ENCODE data around the gene NPTXR.

NPTXR gene

GRCh38 chr22:38843657-38844314 lies at the start of gene NPTXR:
NPTXR (minus strand) TSS chr22:38844028.
- H3K4me1 ChIP-seq (ENCODE audit: control insufficient read depth, insufficient read depth, low read length), result peaks cover 13% of the 10 kb centered on the region
- no peak within 1 kb of the TSS for H3K4me3 ChIP-seq (ENCODE audit: low read length)
- H3K36me3 ChIP-seq (ENCODE audit: control insufficient read depth, insufficient read depth, low read length), result no peaks in the 10 kb centered on the region
- H3K27me3 ChIP-seq (ENCODE audit: control insufficient read depth, insufficient read depth, low read length), result peaks cover 56% of the 10 kb centered on the region
- H3K9ac ChIP-seq (ENCODE audit: low read length), result no peak within 1 kb of the TSS
- H3K9me3 ChIP-seq (ENCODE audit: control insufficient read depth, low read length), result no peaks in the 10 kb centered on the region

- Histone ChIP-seq H3K4me1 (ENCODE audit: control insufficient read depth, insufficient read depth, low read length) (no peaks in the 10 kb centered on the region), H3K27me3 (ENCODE audit: control insufficient read depth, insufficient read depth, low read length) (peaks cover 4% of the 10 kb centered on the region), H3K9me3 (ENCODE audit: control insufficient read depth, low read length) (no peaks in the 10 kb centered on the region), H3K9ac (ENCODE audit: low read length) (no peak overlapping the region), H3K36me3 (ENCODE audit: control insufficient read depth, insufficient read depth, low read length) (no peaks in the 10 kb centered on the region), H3K4me3 (ENCODE audit: low read length) (no peak overlapping the region)
These were observed 47.4 kb upstream of the NPTXR start for GRCh38 chr22:38891256-38891655.

- Histone ChIP-seq H3K4me1 (ENCODE audit: control insufficient read depth, insufficient read depth, low read length) (no peaks in the 10 kb centered on the region), H3K9ac (ENCODE audit: low read length) (no peak overlapping the region), H3K9me3 (ENCODE audit: control insufficient read depth, low read length) (no peaks in the 10 kb centered on the region), H3K36me3 (ENCODE audit: control insufficient read depth, insufficient read depth, low read length) (no peaks in the 10 kb centered on the region), H3K4me3 (ENCODE audit: low read length) (no peak overlapping the region), H3K27me3 (ENCODE audit: control insufficient read depth, insufficient read depth, low read length) (peaks cover 4% of the 10 kb centered on the region)
These were observed 46.5 kb upstream of the NPTXR start for GRCh38 chr22:38890377-38890776.

GRCh38 chr22:38886333-38886732 lies 42.5 kb upstream of the NPTXR start:
- no peaks in the 10 kb centered on the region for H3K36me3 ChIP-seq (ENCODE audit: control insufficient read depth, insufficient read depth, low read length)
- H3K27me3 ChIP-seq (ENCODE audit: control insufficient read depth, insufficient read depth, low read length), result peaks cover 4% of the 10 kb centered on the region
- no peak overlapping the region for H3K9ac ChIP-seq (ENCODE audit: low read length)
- H3K4me3 ChIP-seq (ENCODE audit: low read length), result no peak overlapping the region
- H3K9me3 ChIP-seq (ENCODE audit: control insufficient read depth, low read length), result no peaks in the 10 kb centered on the region
- H3K4me1 ChIP-seq (ENCODE audit: control insufficient read depth, insufficient read depth, low read length), result peaks cover 7% of the 10 kb centered on the region

GRCh38 chr22:38882972-38883622 lies 39.3 kb upstream of the NPTXR start:
- no peaks in the 10 kb centered on the region for H3K9me3 ChIP-seq (ENCODE audit: control insufficient read depth, low read length)
- peaks cover 7% of the 10 kb centered on the region for H3K4me1 ChIP-seq (ENCODE audit: control insufficient read depth, insufficient read depth, low read length)
- no peak overlapping the region for H3K4me3 ChIP-seq (ENCODE audit: low read length)
- H3K27me3 ChIP-seq (ENCODE audit: control insufficient read depth, insufficient read depth, low read length), result peaks cover 4% of the 10 kb centered on the region
- H3K36me3 ChIP-seq (ENCODE audit: control insufficient read depth, insufficient read depth, low read length), result no peaks in the 10 kb centered on the region
- H3K9ac ChIP-seq (ENCODE audit: low read length), result no peak overlapping the region

- Histone ChIP-seq H3K4me1 (ENCODE audit: control insufficient read depth, insufficient read depth, low read length) (peaks cover 7% of the 10 kb centered on the region), H3K36me3 (ENCODE audit: control insufficient read depth, insufficient read depth, low read length) (no peaks in the 10 kb centered on the region), H3K9me3 (ENCODE audit: control insufficient read depth, low read length) (no peaks in the 10 kb centered on the region), H3K9ac (ENCODE audit: low read length) (no peak overlapping the region), H3K4me3 (ENCODE audit: low read length) (no peak overlapping the region), H3K27me3 (ENCODE audit: control insufficient read depth, insufficient read depth, low read length) (peaks cover 4% of the 10 kb centered on the region)
These were observed 38.4 kb upstream of the NPTXR start for GRCh38 chr22:38881997-38882879.

GRCh38 chr22:38881464-38881871 lies 37.6 kb upstream of the NPTXR start:
- no peaks in the 10 kb centered on the region for H3K36me3 ChIP-seq (ENCODE audit: control insufficient read depth, insufficient read depth, low read length)
- no peak overlapping the region for H3K9ac ChIP-seq (ENCODE audit: low read length)
- H3K4me3 ChIP-seq (ENCODE audit: low read length), result no peak overlapping the region
- peaks cover 4% of the 10 kb centered on the region for H3K27me3 ChIP-seq (ENCODE audit: control insufficient read depth, insufficient read depth, low read length)
- H3K4me1 ChIP-seq (ENCODE audit: control insufficient read depth, insufficient read depth, low read length), result peaks cover 7% of the 10 kb centered on the region
- no peaks in the 10 kb centered on the region for H3K9me3 ChIP-seq (ENCODE audit: control insufficient read depth, low read length)

- peaks cover 4% of the 10 kb centered on the region for H3K27me3 ChIP-seq (ENCODE audit: control insufficient read depth, insufficient read depth, low read length)
- H3K36me3 ChIP-seq (ENCODE audit: control insufficient read depth, insufficient read depth, low read length), result no peaks in the 10 kb centered on the region
- no peaks in the 10 kb centered on the region for H3K9me3 ChIP-seq (ENCODE audit: control insufficient read depth, low read length)
- H3K4me3 ChIP-seq (ENCODE audit: low read length), result no peak overlapping the region
- peaks cover 7% of the 10 kb centered on the region for H3K4me1 ChIP-seq (ENCODE audit: control insufficient read depth, insufficient read depth, low read length)
- no peak overlapping the region for H3K9ac ChIP-seq (ENCODE audit: low read length)
These were observed 36.1 kb upstream of the NPTXR start for GRCh38 chr22:38879961-38880360.

- H3K4me3 ChIP-seq (ENCODE audit: low read length), result no peak overlapping the region
- H3K36me3 ChIP-seq (ENCODE audit: control insufficient read depth, insufficient read depth, low read length), result no peaks in the 10 kb centered on the region
- H3K9ac ChIP-seq (ENCODE audit: low read length), result no peak overlapping the region
- peaks cover 6% of the 10 kb centered on the region for H3K27me3 ChIP-seq (ENCODE audit: control insufficient read depth, insufficient read depth, low read length)
- H3K4me1 ChIP-seq (ENCODE audit: control insufficient read depth, insufficient read depth, low read length), result peaks cover 7% of the 10 kb centered on the region
- H3K9me3 ChIP-seq (ENCODE audit: control insufficient read depth, low read length), result no peaks in the 10 kb centered on the region
These were observed 35.4 kb upstream of the NPTXR start for GRCh38 chr22:38879108-38879729.

- peaks cover 17% of the 10 kb centered on the region for H3K4me1 ChIP-seq (ENCODE audit: control insufficient read depth, insufficient read depth, low read length)
- H3K9ac ChIP-seq (ENCODE audit: low read length), result no peak overlapping the region
- no peaks in the 10 kb centered on the region for H3K36me3 ChIP-seq (ENCODE audit: control insufficient read depth, insufficient read depth, low read length)
- H3K9me3 ChIP-seq (ENCODE audit: control insufficient read depth, low read length), result no peaks in the 10 kb centered on the region
- H3K4me3 ChIP-seq (ENCODE audit: low read length), result no peak overlapping the region
- peaks cover 18% of the 10 kb centered on the region for H3K27me3 ChIP-seq (ENCODE audit: control insufficient read depth, insufficient read depth, low read length)
These were observed 34.2 kb upstream of the NPTXR start for GRCh38 chr22:38878001-38878400.

GRCh38 chr22:38874529-38875222 lies 30.8 kb upstream of the NPTXR start:
- no peak overlapping the region for H3K4me3 ChIP-seq (ENCODE audit: low read length)

More at GRCh38 chr22:38874529-38875222, 30.8 kb upstream of the NPTXR start:
- Histone ChIP-seq H3K27me3 (ENCODE audit: control insufficient read depth, insufficient read depth, low read length) (peaks cover 28% of the 10 kb centered on the region), H3K36me3 (ENCODE audit: control insufficient read depth, insufficient read depth, low read length) (no peaks in the 10 kb centered on the region), H3K9me3 (ENCODE audit: control insufficient read depth, low read length) (no peaks in the 10 kb centered on the region), H3K9ac (ENCODE audit: low read length) (no peak overlapping the region), H3K4me1 (ENCODE audit: control insufficient read depth, insufficient read depth, low read length) (peaks cover 30% of the 10 kb centered on the region)

All from mucosa of stomach (tissue), 1 donor.